Measurements from ENCODE around the gene FRAS1. TPM values are rescaled to one million over a fixed set of nuclear protein-coding genes. Genes with fewer than 3 reads are reported as not detected.

Gene FRAS1
- total and polyA plus RNA-seq, 9 of the 15 experiments (the other 6 are each of a cell fraction or from before 2014, with no cell fraction given), result under 0.01 to 0.11 (median 0.04) TPM; not detected in 2

GRCh38 chr4:78362310-78362709 lies 305.2 kb downstream of the FRAS1 start:
- Histone ChIP-seq H2AFZ (ENCODE audit: low read depth, low read length) (no peak overlapping the region), H3K27ac (ENCODE audit: extremely low read depth, low read depth, low read length) (no peak overlapping the region), H3K4me1 (replicated peaks in 1 of 2; ENCODE audit: control insufficient read depth in 2 of 2, insufficient read depth in 2 of 2, low read length in 2 of 2) (no peaks in the 10 kb centered on the region), H3K79me2 (ENCODE audit: control insufficient read depth, insufficient read depth, low read length) (no peaks in the 10 kb centered on the region), H4K20me1 (replicated peaks; ENCODE audit: control insufficient read depth, insufficient read depth, low read length) (no peaks in the 10 kb centered on the region), H3K9ac (ENCODE audit: insufficient read depth in 1 of 2, low read depth in 2 of 2, low read length in 2 of 2) (no peak overlapping the region), H3K4me2 (ENCODE audit: insufficient read depth, low read length) (no peak overlapping the region), H3K36me3 (ENCODE audit: control insufficient read depth, insufficient read depth, low read length) (no peaks in the 10 kb centered on the region), H3K27me3 (ENCODE audit: control insufficient read depth in 2 of 2, insufficient read depth in 2 of 2, low read length in 2 of 2) (no peaks in the 10 kb centered on the region), H3K4me3 (no peak overlapping the region), H3K9me3 (replicated peaks; ENCODE audit: control insufficient read depth, insufficient read depth, low read depth, low read length) (no peaks in the 10 kb centered on the region), H3K9me1 (ENCODE audit: control insufficient read depth, insufficient read depth, low read length) (no peaks in the 10 kb centered on the region)
- CTCF ChIA-PET (ENCODE audit: low intra/inter-chr PET ratio), result no interaction called here
- POLR2A ChIA-PET, result interaction anchor here (0.6 kb wide), 1 partner anchor 267 kb away, joined by 3 read pairs; no protein-coding TSS in a partner anchor
- no peak for FAIRE-seq
- TF ChIP-seq ZNF668 (CRISPR knock-in tag; IDR thresholded peaks at IDR 0.05) (no peak), ADNP (tag; IDR thresholded peaks at IDR 0.05) (no peak), ZNF830 (CRISPR knock-in tag; IDR thresholded peaks at IDR 0.05) (no peak), NFE2 (IDR thresholded peaks at IDR 0.05; ENCODE audit: low read depth) (no peak), ZNF316 (IDR thresholded peaks at IDR 0.05) (no peak)
- in situ Hi-C loops (cut with MboI), result no loop called here
- 2% methylated on average over 6 of the region's 6 CpGs for WGBS (ENCODE audit: insufficient coverage, low coverage, missing lambda C conversion rate)
- ATAC-seq, result no peak
- intact Hi-C loops (cut with micrococcal nuclease), result no loop called here
- no peak for DNase-seq (ENCODE audit: extremely low read depth in 1 of 4, low spot score in 3 of 4)
- BruUV-seq (replicated peaks), result no TSS peak

- WGBS (ENCODE audit: insufficient coverage, low coverage, missing lambda C conversion rate), result 1% methylated on average over 6 of the region's 6 CpGs
- H3K9me3 ChIP-seq (replicated peaks; ENCODE audit: control insufficient read depth, insufficient read depth, low read depth, low read length), result no peaks in the 10 kb centered on the region
These were observed 306.0 kb downstream of the FRAS1 start for GRCh38 chr4:78363031-78363570.

More at GRCh38 chr4:78363031-78363570, 306.0 kb downstream of the FRAS1 start:
- Histone ChIP-seq H3K4me1 (replicated peaks in 1 of 2; ENCODE audit: control insufficient read depth in 2 of 2, insufficient read depth in 2 of 2, low read length in 2 of 2) (no peaks in the 10 kb centered on the region), H3K4me2 (ENCODE audit: insufficient read depth, low read length) (no peak overlapping the region), H3K36me3 (ENCODE audit: control insufficient read depth, insufficient read depth, low read length) (no peaks in the 10 kb centered on the region), H3K79me2 (ENCODE audit: control insufficient read depth, insufficient read depth, low read length) (no peaks in the 10 kb centered on the region), H3K4me3 (no peak overlapping the region), H3K9me1 (ENCODE audit: control insufficient read depth, insufficient read depth, low read length) (no peaks in the 10 kb centered on the region), H4K20me1 (replicated peaks; ENCODE audit: control insufficient read depth, insufficient read depth, low read length) (no peaks in the 10 kb centered on the region), H3K27ac (ENCODE audit: extremely low read depth, low read depth, low read length) (no peak overlapping the region), H3K9ac (ENCODE audit: insufficient read depth in 1 of 2, low read depth in 2 of 2, low read length in 2 of 2) (no peak overlapping the region), H3K27me3 (ENCODE audit: control insufficient read depth in 2 of 2, insufficient read depth in 2 of 2, low read length in 2 of 2) (no peaks in the 10 kb centered on the region), H2AFZ (ENCODE audit: low read depth, low read length) (no peak overlapping the region)
- no TSS peak for BruUV-seq (replicated peaks)
- DNase-seq (ENCODE audit: extremely low read depth in 1 of 4, low spot score in 3 of 4), result no peak
- intact Hi-C loops (cut with micrococcal nuclease) (no loop called here), in situ Hi-C loops (cut with MboI) (no loop called here)
- CTCF ChIA-PET (ENCODE audit: low intra/inter-chr PET ratio), result no interaction called here
- no peak for FAIRE-seq
- ATAC-seq, result no peak
- POLR2A ChIA-PET, result no interaction called here
- TF ChIP-seq RAD51 (IDR thresholded peaks at IDR 0.05; ENCODE audit: borderline replicate concordance, low read depth) (peak; percentile 81), ZNF77 (CRISPR knock-in tag; IDR thresholded peaks at IDR 0.05) (no peak), TFE3 (CRISPR knock-in tag; IDR thresholded peaks at IDR 0.05) (peak; percentile 93), TOE1 (IDR thresholded peaks at IDR 0.05; ENCODE audit: borderline replicate concordance) (peak; percentile 79), TOE1 (CRISPR knock-in tag; IDR thresholded peaks at IDR 0.05; ENCODE audit: borderline replicate concordance, low read depth) (no peak), ID3 (CRISPR knock-in tag; IDR thresholded peaks at IDR 0.05) (no peak), ID3 (tag; IDR thresholded peaks at IDR 0.05) (peak; percentile 63; the same call in 1 of the 2 replicates), USF2 (CRISPR knock-in tag; IDR thresholded peaks at IDR 0.05) (peak; percentile 25; the same call in 1 of the 2 replicates), ZNF23 (CRISPR knock-in tag; IDR thresholded peaks at IDR 0.05) (no peak)
